ENCODE results near the gene MCRIP1.

MCRIP1 gene

GRCh38 chr17:81802856-81803643 lies 30.0 kb downstream of the MCRIP1 start:
- DNase-seq = no peak

GRCh38 chr17:81802048-81802758 lies 30.9 kb downstream of the MCRIP1 start:
- DNase-seq = no peak

GRCh38 chr17:81801327-81801726 lies 31.8 kb downstream of the MCRIP1 start:
- DNase-seq = no peak

GRCh38 chr17:81794509-81794908 lies 38.6 kb downstream of the MCRIP1 start:
- no peak for DNase-seq

- no peak for DNase-seq
These were observed 39.0 kb downstream of the MCRIP1 start for GRCh38 chr17:81794074-81794476.

- no peak for DNase-seq
These were observed 40.1 kb downstream of the MCRIP1 start for GRCh38 chr17:81792675-81793615.

Data from T-helper 1 cell (primary cell).